SIG-M5 treated with dmso at 0.1 percent for 504 hours (cell line): ENCODE measurements around the gene ANKS3.

Experiments used
- DNase-seq: peaks from one replicate; lab custom pipeline; 2025; ENCODE audit not compliant: unreplicated experiment; lab: John Stamatoyannopoulos, UW

Gene ANKS3

GRCh38 chr16:4729876-4730275, 4.2 kb downstream of the ANKS3 start:
- DNase-seq: no peak

GRCh38 chr16:4728676-4729075, 5.4 kb downstream of the ANKS3 start:
- no peak for DNase-seq

- DNase-seq: no peak
Observed at GRCh38 chr16:4726616-4727015, 7.5 kb downstream of the ANKS3 start.

GRCh38 chr16:4724661-4725270, 9.3 kb downstream of the ANKS3 start:
- DNase-seq: no peak

GRCh38 chr16:4723071-4723767, 10.9 kb downstream of the ANKS3 start:
- DNase-seq: no peak

- DNase-seq: no peak
Observed at GRCh38 chr16:4718466-4718865, 15.6 kb downstream of the ANKS3 start.

GRCh38 chr16:4714996-4715395, 19.1 kb downstream of the ANKS3 start:
- no peak for DNase-seq

- DNase-seq: no peak
Observed at GRCh38 chr16:4713663-4714501, 20.2 kb downstream of the ANKS3 start.

- no peak for DNase-seq
Observed at GRCh38 chr16:4709481-4709880, 24.6 kb downstream of the ANKS3 start.

GRCh38 chr16:4706871-4707270, 27.2 kb downstream of the ANKS3 start:
- no peak for DNase-seq

GRCh38 chr16:4704913-4705312, 29.2 kb downstream of the ANKS3 start:
- no peak for DNase-seq

- no peak for DNase-seq
Observed at GRCh38 chr16:4704491-4704890, 29.6 kb downstream of the ANKS3 start.

- DNase-seq: no peak
Observed at GRCh38 chr16:4703906-4704305, 30.2 kb downstream of the ANKS3 start.

GRCh38 chr16:4702466-4702808, 31.6 kb downstream of the ANKS3 start:
- no peak for DNase-seq

- no peak for DNase-seq
Observed at GRCh38 chr16:4701791-4702465, 32.1 kb downstream of the ANKS3 start.

- DNase-seq: no peak
Observed at GRCh38 chr16:4700997-4701743, 32.9 kb downstream of the ANKS3 start.

GRCh38 chr16:4700380-4700996, 33.6 kb downstream of the ANKS3 start:
- DNase-seq: no peak

GRCh38 chr16:4699046-4699556, 35.0 kb downstream of the ANKS3 start:
- no peak for DNase-seq

GRCh38 chr16:4698321-4699045, 35.6 kb downstream of the ANKS3 start:
- no peak for DNase-seq
